Measurements from ENCODE around the gene FST. TPM values are rescaled to one million over a fixed set of nuclear protein-coding genes. Genes with fewer than 3 reads are reported as not detected.

Gene FST
- total and polyA plus RNA-seq, 4 donors: 1.5 to 3.9 (median 2.6) TPM

- H3K9me3 ChIP-seq (ENCODE audit: control insufficient read depth in 4 of 4, insufficient read depth in 3 of 4, low read length in 3 of 4): no peaks in the 10 kb centered on the region
- no peak for TF ChIP-seq CTCF (IDR thresholded peaks at IDR 0.05; ENCODE audit: control extremely low read depth, extremely low read depth)
- no peak overlapping the region for H3K9ac ChIP-seq (ENCODE audit: insufficient read depth in 1 of 2, low read length in 2 of 2)
- DNase-seq (no peak), ATAC-seq (ENCODE audit: insufficient read depth, low FRiP score) (no peak)
- no peaks in the 10 kb centered on the region for H3K4me1 ChIP-seq (ENCODE audit: control insufficient read depth in 5 of 5, insufficient read depth in 5 of 5, low read length in 5 of 5)
- no peaks in the 10 kb centered on the region for H3K27me3 ChIP-seq (ENCODE audit: control insufficient read depth in 3 of 3, insufficient read depth in 3 of 3, low read length in 2 of 3)
- H3K36me3 ChIP-seq (ENCODE audit: control insufficient read depth in 4 of 4, insufficient read depth in 4 of 4, low read length in 4 of 4): no peaks in the 10 kb centered on the region
- no peak overlapping the region for H3K27ac ChIP-seq (ENCODE audit: low read depth in 1 of 2, low read length in 1 of 2)
- WGBS, 2 donors: 72 to 78% methylated on average over 2 of the region's 2 CpGs
- H3K4me3 ChIP-seq: no peak overlapping the region
These were observed 24.1 kb upstream of the FST start for GRCh38 chr5:53456366-53456765.

DNA sequence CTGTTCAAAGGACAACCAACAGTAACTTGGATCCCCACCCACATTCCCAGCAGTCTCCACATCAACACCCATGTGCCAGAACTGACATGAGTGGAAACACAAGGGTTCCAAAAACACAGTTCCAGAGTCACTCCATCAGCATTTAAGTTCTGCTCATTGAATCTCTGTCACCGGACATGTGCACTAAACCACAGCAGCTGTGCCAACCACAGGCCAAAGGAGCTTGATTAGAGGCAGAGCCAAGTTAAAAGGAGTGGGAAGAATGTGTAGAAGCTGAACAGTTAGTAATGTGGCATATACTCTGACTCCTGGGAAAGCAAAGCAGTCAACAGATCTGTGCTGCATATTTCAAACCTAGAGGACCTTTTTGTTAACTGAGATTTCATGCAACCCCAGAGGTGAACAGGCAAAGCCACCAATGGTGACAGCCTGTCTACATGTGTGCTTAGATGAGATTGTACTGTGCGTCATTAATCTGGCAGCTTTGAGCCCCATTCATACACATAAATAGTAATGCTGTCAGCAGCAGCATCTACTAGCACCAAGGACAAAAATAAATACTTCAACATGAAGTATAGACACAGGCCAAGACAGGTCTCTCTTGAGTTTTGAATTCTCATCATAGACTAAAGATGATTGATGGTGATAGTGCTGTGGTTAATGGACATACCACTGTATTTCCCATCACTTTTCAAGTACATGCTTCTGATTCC is 16.4 kb upstream of the FST start:
- no peak for TF ChIP-seq CTCF (IDR thresholded peaks at IDR 0.05; ENCODE audit: control extremely low read depth, extremely low read depth)
- H3K9ac ChIP-seq (ENCODE audit: insufficient read depth in 1 of 2, low read length in 2 of 2): no peak overlapping the region
- ATAC-seq (ENCODE audit: insufficient read depth, low FRiP score) (no peak), DNase-seq (no peak)
- H3K36me3 ChIP-seq (ENCODE audit: control insufficient read depth in 4 of 4, insufficient read depth in 4 of 4, low read length in 4 of 4): no peaks in the 10 kb centered on the region
- H3K4me1 ChIP-seq (ENCODE audit: control insufficient read depth in 5 of 5, insufficient read depth in 5 of 5, low read length in 5 of 5): no peaks in the 10 kb centered on the region
- H3K27ac ChIP-seq (ENCODE audit: low read depth in 1 of 2, low read length in 1 of 2): no peak overlapping the region
- WGBS, 2 donors: 68 to 78% methylated on average over 2 of the region's 2 CpGs
- peaks cover 0 to 3% (median 0%) of the 10 kb centered on the region in 3 donors for H3K27me3 ChIP-seq (ENCODE audit: control insufficient read depth in 3 of 3, insufficient read depth in 3 of 3, low read length in 2 of 3)
- H3K4me3 ChIP-seq: no peak overlapping the region
- H3K9me3 ChIP-seq (ENCODE audit: control insufficient read depth in 4 of 4, insufficient read depth in 3 of 4, low read length in 3 of 4): no peaks in the 10 kb centered on the region

- Histone ChIP-seq H3K27ac (ENCODE audit: low read depth in 1 of 2, low read length in 1 of 2) (no peak overlapping the region), H3K4me1 (ENCODE audit: control insufficient read depth in 5 of 5, insufficient read depth in 5 of 5, low read length in 5 of 5) (no peaks in the 10 kb centered on the region), H3K27me3 (ENCODE audit: control insufficient read depth in 3 of 3, insufficient read depth in 3 of 3, low read length in 2 of 3) (peaks cover 0 to 3% (median 0%) of the 10 kb centered on the region in 3 donors), H3K9ac (ENCODE audit: insufficient read depth in 1 of 2, low read length in 2 of 2) (no peak overlapping the region), H3K4me3 (no peak overlapping the region), H3K36me3 (ENCODE audit: control insufficient read depth in 4 of 4, insufficient read depth in 4 of 4, low read length in 4 of 4) (no peaks in the 10 kb centered on the region), H3K9me3 (ENCODE audit: control insufficient read depth in 4 of 4, insufficient read depth in 3 of 4, low read length in 3 of 4) (no peaks in the 10 kb centered on the region)
- 16 to 54% methylated on average over 3 of the region's 3 CpGs for WGBS, 2 donors
- TF ChIP-seq CTCF (IDR thresholded peaks at IDR 0.05; ENCODE audit: control extremely low read depth, extremely low read depth): no peak
- DNase-seq (no peak), ATAC-seq (ENCODE audit: insufficient read depth, low FRiP score) (no peak)
These were observed 15.7 kb upstream of the FST start for GRCh38 chr5:53464722-53465121.
